GM19193 (cell line): ENCODE results near the gene COL19A1.

Experiments
- POLR2A ChIP-seq: IDR thresholded peaks from 4 replicates; pipeline ENCODE4 v1.6.1; 2011; ENCODE audit not compliant: insufficient read depth, insufficient read length; ENCODE audit errors: extremely low read depth

The COL19A1 gene

DNA sequence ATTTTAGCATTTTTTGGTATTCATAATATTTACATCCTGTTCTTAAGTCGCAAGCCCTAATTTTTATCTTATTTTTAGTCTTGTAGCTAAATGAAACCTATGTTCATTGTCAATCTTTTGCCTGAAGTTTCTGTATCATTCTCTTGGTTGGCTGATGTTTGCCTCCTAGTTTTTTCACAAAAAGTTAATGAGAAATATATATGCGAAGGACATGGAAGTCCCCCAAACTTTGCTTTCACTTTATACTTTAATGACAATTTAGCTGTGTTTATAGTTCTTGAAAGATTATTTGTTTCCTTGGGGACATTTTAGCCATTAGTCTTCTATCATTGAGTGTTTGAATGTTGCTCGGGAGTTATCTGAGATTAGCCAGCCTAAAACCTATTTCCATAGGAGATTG is 118.2 kb downstream of the COL19A1 start:
- TF ChIP-seq POLR2A = no peak

DNA sequence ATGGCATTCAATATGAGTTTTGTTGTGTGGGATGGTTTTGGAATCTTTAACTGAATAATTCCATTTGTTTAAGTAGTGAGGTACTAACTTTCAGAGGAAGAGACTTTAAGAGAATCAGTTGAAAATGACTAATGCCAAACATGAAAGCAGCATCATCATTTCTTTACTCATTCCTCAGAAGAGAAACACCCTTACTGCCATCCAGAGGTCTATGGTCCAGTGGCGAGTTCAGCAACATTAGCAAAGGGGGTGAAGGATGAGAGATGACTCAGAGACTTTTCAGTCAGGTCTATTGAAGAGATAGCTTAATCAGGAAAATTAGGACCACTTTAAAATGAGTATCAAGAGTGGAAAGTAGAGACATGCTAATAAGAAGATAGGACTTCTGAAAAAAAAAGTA is 118.8 kb downstream of the COL19A1 start:
- TF ChIP-seq POLR2A = no peak

DNA sequence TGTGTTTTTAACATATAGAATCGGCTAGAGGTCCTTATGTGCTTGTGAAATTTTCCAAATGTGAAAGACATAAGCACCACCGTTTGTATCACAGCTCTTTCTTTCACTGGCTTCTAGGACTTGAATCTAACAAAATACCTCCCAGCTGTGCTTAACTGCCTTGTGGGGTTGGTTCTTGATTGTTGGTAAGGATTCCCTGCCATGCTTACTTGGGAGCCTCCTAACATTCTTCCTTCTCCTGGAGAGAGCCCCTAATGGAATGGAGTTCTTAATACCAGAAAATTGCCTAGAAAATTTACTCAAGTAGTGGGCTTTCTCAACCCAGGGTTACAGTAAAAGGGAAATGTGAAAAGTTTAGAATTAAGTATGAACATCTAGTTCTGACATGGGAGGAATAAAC is 121.2 kb downstream of the COL19A1 start:
- TF ChIP-seq POLR2A = no peak

DNA sequence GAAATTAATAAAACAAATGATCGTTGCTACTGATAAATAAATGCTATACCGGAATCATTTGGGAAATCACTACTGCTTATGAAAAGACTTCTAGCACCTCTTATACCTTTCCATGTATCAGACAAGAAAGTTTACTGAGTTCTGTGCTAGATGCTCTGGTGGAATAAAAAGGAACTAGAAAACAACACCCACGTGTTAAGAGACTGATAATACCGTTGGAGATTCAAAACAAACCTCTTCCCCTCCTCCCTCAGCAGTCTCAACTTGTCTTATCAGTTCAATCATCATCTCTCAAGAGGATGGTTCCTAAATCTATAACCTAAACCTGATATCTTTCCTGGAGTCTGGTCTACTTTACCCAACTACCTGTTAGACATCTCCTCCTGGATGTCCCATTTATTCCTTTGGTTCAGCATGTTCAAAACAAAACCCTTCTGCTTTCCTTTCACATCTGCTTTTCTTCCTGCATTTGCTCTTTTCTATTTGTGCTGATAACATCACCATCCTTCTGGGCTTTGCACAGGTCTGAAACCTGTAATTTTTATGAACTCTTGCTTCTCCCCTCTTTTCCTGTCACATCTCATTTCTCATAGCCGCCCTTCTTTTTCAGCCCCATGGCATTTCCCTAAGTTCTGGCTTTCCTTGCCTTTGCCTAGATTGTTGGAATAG is 122.2 kb downstream of the COL19A1 start:
- TF ChIP-seq POLR2A = no peak

DNA sequence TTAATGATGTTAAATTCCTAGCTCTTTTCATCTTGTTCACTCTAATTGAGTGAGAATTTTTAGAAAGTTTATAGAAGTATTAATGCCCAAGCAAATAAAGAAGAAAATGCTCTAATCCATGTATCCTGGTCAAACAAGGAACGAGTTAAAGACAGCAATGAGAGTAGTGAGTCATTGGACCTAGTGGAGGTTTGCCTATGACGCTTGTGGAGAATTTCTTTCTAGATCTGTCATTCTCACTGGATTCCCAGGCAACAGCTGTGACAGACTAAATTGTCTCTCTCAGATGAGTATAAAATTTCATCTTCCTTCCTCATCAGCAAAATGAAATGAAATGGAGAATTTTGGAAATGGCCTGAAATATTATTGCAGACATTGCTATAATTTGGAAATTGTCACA is 127.9 kb downstream of the COL19A1 start:
- TF ChIP-seq POLR2A = no peak

DNA sequence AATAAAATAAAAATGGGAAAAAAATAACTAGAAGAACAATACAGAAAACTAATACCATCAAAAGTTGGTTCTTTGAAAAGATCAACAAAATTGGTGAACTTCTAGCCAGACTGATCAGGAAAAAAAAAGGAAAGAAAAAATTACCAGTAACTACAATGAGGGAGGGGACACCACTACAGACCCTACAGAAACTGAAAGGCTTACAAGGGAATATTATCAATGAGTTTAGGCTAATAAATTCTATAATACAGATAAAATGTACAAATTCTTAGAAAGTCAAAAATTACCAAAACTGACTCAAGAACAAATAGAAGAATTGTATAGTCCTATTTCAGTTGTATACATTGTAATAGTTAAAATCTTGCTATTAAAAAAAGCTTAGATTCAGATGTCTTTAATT is 141.8 kb downstream of the COL19A1 start:
- TF ChIP-seq POLR2A = no peak

DNA sequence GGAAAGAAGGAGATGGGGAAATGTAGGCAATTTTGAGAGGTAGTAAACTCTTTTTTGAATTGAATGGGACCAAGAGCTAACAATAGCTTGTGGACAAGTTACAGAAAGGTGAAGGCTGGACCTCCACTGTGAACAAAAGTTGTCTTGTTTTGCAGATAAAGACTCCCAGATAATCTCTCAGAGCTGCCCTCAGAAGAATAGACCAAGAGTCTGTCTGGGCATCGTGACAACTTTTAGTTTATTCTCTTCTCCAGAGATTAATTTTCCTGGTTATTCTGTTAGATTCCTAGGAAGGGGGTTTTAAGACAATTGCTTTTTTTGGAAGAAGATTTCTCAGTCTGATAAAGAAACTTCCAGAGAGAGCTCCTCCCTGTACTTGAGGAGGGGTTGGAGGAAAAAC is 161.9 kb downstream of the COL19A1 start:
- no peak for TF ChIP-seq POLR2A

DNA sequence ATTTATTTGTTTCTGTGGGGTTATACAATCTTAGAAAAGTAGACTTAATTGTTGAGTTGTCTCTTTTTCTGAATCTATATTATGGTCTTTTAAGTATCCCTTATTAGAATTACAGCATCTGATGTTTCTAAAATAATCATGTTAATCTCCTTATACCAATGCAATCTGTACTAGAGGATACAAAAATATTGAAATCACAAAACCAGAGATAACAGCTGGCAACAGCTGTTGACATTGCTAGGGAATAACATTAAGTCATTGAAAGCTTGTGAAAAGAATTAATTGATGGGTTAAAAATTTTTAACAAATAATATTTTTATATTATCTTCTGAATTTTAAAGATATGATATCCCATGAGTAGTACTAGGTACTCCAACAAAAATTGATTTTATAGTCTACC is 162.6 kb downstream of the COL19A1 start:
- no peak for TF ChIP-seq POLR2A

DNA sequence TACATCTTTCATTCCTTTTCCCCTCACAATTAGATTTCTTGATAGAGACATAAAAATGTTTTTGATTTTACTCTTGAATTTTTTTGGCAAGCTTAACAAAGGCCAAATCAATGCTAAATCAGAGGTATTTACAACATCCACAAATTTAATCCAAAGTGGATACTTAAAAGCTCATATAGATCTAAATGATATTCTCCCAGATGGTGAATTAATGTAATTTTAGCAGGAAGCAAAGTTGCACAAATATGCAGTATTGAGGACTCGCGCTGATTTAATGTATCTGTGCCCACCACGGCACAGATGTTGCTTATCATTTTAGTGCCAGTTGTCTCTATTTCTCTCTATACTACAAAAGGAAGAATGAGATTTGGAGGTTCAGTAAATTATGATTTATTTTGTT is 167.4 kb downstream of the COL19A1 start:
- no peak for TF ChIP-seq POLR2A

DNA sequence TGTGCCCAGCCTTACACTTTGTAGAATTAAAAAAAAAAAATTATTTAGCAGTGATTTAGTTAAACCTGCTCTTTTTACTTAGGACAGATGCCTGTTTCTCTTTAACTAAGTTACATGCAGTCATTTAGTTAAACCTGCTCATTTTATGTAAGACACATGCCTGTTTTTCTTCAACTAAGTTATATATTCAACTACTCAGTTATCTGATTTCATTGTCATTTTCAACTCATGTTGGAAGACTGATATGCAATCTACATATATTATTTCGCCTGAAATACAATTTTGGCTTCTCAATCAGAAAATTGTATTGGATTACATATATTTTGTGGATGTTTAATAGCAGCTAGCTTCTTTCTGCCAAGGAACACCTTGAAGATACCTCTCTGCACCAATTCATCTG is 171.1 kb downstream of the COL19A1 start:
- no peak for TF ChIP-seq POLR2A

DNA sequence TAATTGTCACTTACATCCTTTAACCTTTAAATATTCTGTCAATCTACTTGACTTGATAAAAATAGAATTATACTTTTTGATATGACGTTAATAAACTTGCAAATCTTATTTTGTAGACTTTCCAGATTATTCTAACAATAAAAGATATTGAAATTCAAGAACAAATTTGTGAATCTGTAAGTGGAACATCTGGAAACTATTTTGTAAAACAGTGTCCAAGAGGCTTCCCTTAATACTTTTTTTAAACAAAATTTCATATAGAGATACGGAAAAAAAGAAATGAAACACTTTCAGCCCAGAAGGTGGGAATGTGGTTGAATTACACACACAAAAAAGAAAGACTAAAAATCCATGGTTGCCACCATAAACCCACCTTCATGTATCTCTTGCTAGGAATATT is 174.4 kb downstream of the COL19A1 start:
- no peak for TF ChIP-seq POLR2A

DNA sequence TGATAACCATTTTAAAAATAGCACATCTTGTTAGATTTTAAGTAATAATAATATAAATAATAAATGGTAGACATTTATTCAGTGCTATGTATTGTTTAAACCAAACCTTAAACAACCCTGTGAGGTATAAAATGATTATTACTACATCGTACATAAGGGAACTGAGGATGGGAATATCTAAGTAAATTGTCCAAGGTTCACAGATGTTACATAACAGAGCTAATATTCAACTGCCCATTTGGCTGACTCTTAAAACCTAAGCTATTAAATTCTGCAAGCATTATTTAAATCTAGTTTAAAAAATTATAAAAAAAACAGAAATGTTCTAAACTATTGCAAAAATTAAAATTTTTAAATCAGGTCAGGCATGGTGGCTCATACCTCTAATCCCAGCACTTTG is 175.1 kb downstream of the COL19A1 start:
- no peak for TF ChIP-seq POLR2A

DNA sequence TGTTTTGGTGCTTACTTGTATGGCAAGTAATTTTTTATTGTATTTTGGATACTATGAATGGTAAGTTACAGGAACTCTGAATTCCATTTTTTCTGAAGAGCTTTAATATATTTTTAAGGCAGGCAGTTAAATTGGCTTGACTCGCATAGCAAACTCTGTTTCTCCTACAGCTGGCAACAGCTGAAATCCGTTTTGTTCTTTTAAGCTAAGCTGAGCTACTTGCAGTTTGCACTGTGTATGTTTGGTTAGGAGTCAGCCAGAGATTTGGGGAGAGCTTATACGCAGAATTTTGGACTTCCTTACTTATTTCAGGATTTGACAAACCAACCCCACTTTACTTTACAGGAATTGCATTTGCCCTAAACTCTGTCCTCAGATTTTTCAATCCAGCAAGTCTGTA is 179.1 kb downstream of the COL19A1 start:
- no peak for TF ChIP-seq POLR2A

DNA sequence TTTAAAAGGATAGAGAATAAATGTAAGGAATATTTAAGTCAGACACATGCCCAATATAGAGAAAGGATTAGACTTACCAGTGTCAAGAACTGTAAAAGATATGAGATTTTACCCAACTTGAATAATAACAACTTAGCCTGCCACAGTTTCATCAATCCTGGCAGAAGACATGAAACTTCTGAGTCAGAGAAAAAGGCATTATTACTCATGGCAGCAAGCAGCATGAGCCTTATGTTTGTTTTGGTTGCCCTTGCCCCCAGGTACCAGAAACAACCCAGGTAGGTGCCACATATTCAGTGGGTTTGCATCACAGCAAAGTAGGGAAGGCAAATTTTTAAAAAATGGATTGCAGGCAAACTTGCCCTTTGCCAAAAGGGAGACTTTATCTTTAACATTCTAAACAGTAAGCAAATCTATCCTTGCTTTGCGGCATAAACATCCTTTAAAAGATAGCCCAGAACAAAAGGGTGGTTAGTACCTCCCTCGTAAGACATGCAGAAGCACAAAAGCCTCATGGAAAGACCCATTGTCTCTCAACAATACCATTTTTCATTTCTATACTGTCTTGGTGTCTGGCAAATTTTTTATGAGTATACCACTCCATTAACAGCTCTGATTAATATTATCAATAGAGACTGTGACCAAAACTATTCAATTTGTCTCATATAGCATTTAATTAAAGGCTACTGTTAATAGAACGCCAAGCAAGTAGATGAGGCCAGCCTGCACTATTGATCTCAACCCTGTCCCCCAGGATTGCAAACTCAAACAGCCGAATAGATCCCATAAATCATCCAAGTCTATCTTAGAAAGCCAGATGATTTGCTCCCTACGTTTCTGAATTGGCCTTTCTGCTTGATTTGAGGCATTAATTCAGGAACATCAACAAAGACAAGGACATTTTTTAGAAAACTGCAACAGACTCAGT is 185.1 kb downstream of the COL19A1 start:
- TF ChIP-seq POLR2A = no peak

DNA sequence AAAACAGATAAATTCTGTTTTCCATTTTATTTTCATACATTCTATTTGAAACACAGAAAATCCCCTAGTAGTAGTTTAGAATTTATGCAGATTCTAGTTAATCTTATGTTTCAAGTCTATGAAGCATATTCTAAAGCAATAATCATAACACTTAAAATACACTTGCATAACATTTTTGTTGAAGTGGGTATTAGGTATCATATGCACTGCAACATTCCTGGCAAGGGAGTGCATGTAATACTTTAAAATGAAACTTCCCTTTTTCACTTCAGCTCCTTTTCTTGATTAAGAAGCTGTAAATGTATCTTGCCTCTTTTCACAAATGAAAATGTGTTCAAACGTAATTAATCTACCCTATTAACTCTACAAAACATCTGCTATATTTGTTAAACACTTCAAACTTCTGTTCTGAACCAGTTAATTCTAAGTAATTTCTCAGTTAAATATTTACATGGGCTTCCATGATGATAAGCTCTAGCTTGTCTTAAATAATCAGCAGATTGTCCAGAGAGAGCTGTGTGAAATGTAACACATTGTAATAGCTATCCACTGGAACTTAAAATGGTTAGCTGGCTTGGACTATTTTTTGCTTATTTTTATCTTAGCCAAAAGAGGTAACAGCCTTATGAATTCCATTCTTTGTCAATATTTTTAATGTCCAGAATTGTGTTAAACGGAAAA is 192.8 kb downstream of the COL19A1 start:
- TF ChIP-seq POLR2A = no peak
